Glutamatergic neuron (in vitro differentiated cells): ENCODE measurements around the gene CLASP2. TPM values are rescaled to one million over a fixed set of nuclear protein-coding genes. Genes with fewer than 3 reads are reported as not detected.

Source experiments
- DNase-seq: peaks from one replicate; pipeline ENCODE4 v3.0.0; 2022
- H3K27ac Mint-ChIP-seq: one replicate; pipeline ENCODE4 v1.8.0; 2020; ENCODE audit warnings: mild to moderate bottlenecking, mixed read lengths, inconsistent platforms; ENCODE audit not compliant: unreplicated experiment
- H3K27me3 Mint-ChIP-seq: one replicate; pipeline ENCODE4 v1.8.0; 2020; ENCODE audit warnings: mild to moderate bottlenecking, moderate library complexity, mixed read lengths, inconsistent platforms; ENCODE audit not compliant: unreplicated experiment
- H3K36me3 Mint-ChIP-seq: one replicate; pipeline ENCODE4 v1.8.0; 2020; ENCODE audit warnings: mild to moderate bottlenecking, mixed read lengths, inconsistent platforms; ENCODE audit not compliant: unreplicated experiment
- H3K4me1 Mint-ChIP-seq: one replicate; pipeline ENCODE4 v1.8.0; 2020; ENCODE audit warnings: mild to moderate bottlenecking, low read depth, mixed read lengths, inconsistent platforms; ENCODE audit not compliant: unreplicated experiment
- H3K4me3 Mint-ChIP-seq: one replicate; pipeline ENCODE4 v1.8.0; 2020; ENCODE audit warnings: mild to moderate bottlenecking, mixed read lengths, inconsistent platforms; ENCODE audit not compliant: unreplicated experiment
- H3K9me3 Mint-ChIP-seq: one replicate; pipeline ENCODE4 v1.8.0; 2020; ENCODE audit warnings: mild to moderate bottlenecking, moderate library complexity, mixed read lengths, inconsistent platforms; ENCODE audit not compliant: unreplicated experiment
- total RNA-seq: library from RNA; stranded (reverse); fragmentation: NEBNext Ultra II Directional; extraction: Animal tissue kit (Norgen Biotek cat#: 25700); gene quantifications from one replicate; pipeline ENCODE4 v1.2.1, GENCODE V29; 2021; ENCODE audit not compliant: unreplicated experiment
- TF ChIP-seq, protein P1 (sequence below): fragments of 200-600 bp; sonication (generic); IDR thresholded peaks from one replicate; pipeline ENCODE4 v1.5.0; 2021; ENCODE audit not compliant: partially characterized antibody, unreplicated experiment

CLASP2 gene
- total RNA-seq, 1 donor from 2014 or later = 384 TPM

DNA sequence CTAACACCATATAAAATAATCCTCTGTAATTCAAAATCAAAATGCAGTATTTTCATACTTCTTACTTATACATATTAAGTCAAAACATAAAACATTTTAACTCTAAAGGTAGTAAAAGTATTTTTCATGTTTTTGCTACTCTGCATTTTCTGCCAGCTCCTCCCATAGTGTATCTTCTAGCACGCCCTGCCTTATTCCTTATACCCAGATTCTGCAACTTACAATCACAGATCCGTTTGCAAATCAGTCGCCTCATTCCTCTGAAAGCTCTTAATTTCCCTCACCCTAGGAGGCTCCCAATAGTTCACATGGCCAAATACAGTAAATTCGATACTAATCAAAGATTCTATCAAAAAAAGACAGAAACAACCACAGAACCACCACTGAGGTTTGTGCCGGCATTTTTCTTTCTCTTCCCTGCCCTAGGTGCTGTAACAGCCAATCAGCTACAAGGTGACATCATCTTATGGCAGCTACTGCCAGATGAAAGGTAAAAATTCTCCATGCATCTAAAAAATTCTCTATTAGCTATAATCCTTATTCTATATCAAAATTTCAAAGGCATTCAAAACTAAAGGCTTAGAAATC is 72.9 kb downstream of the CLASP2 start:
- Mint-ChIP-seq H3K4me1 (peaks cover 4% of the 10 kb centered on the region), H3K4me3 (peak overlapping the region; percentile 94), H3K27ac (peak overlapping the region; percentile 99), H3K9me3 (peaks cover 7% of the 10 kb centered on the region), H3K27me3 (peaks cover 6% of the 10 kb centered on the region), H3K36me3 (no peaks in the 10 kb centered on the region)
- TF ChIP-seq, protein P1, sequence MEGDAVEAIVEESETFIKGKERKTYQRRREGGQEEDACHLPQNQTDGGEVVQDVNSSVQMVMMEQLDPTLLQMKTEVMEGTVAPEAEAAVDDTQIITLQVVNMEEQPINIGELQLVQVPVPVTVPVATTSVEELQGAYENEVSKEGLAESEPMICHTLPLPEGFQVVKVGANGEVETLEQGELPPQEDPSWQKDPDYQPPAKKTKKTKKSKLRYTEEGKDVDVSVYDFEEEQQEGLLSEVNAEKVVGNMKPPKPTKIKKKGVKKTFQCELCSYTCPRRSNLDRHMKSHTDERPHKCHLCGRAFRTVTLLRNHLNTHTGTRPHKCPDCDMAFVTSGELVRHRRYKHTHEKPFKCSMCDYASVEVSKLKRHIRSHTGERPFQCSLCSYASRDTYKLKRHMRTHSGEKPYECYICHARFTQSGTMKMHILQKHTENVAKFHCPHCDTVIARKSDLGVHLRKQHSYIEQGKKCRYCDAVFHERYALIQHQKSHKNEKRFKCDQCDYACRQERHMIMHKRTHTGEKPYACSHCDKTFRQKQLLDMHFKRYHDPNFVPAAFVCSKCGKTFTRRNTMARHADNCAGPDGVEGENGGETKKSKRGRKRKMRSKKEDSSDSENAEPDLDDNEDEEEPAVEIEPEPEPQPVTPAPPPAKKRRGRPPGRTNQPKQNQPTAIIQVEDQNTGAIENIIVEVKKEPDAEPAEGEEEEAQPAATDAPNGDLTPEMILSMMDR = no peak
- DNase-seq = no peak

GRCh38 chr3:33644582-33644981 is 73.5 kb downstream of the CLASP2 start:
- H3K4me1 Mint-ChIP-seq = peaks cover 4% of the 10 kb centered on the region
- no peak for DNase-seq
- peak overlapping the region; percentile 89 for H3K4me3 Mint-ChIP-seq
- H3K36me3 Mint-ChIP-seq = no peaks in the 10 kb centered on the region
- peaks cover 7% of the 10 kb centered on the region for H3K9me3 Mint-ChIP-seq
- H3K27ac Mint-ChIP-seq = peak overlapping the region; percentile 89
- H3K27me3 Mint-ChIP-seq = peaks cover 6% of the 10 kb centered on the region
- TF ChIP-seq, protein P1 = no peak

- TF ChIP-seq, protein P1 = no peak
- peaks cover 7% of the 10 kb centered on the region for H3K9me3 Mint-ChIP-seq
- no peak overlapping the region for H3K27ac Mint-ChIP-seq
- peaks cover 6% of the 10 kb centered on the region for H3K27me3 Mint-ChIP-seq
- H3K4me1 Mint-ChIP-seq = peaks cover 6% of the 10 kb centered on the region
- no peaks in the 10 kb centered on the region for H3K36me3 Mint-ChIP-seq
- DNase-seq = no peak
- peak overlapping the region; percentile 82 for H3K4me3 Mint-ChIP-seq
These were observed 75.2 kb downstream of the CLASP2 start for GRCh38 chr3:33642806-33643205.

DNA sequence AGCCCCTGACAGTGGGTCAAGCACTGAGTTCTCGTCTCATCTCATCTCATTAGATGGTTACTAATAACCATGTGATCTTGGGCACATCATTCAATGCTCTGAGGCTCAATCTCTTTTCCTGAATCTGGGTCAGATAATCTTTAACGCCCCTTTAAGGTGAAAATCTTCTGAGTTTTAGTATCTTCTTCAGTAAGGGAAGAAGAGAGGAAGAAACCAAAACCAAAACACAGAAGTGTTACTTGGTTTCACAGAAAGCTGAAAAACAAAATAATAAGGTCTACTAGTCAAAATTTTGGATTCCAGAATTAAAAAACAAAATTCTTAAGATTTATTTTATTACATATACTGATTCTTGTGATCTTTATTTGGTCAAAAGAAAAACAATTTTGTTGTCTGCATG is 78.2 kb downstream of the CLASP2 start:
- H3K4me1 Mint-ChIP-seq = peaks cover 4% of the 10 kb centered on the region
- no peak for DNase-seq
- H3K36me3 Mint-ChIP-seq = no peaks in the 10 kb centered on the region
- H3K27ac Mint-ChIP-seq = no peak overlapping the region
- TF ChIP-seq, protein P1 = no peak
- no peak overlapping the region for H3K4me3 Mint-ChIP-seq
- no peaks in the 10 kb centered on the region for H3K9me3 Mint-ChIP-seq
- H3K27me3 Mint-ChIP-seq = no peaks in the 10 kb centered on the region

GRCh38 chr3:33637482-33637881 is 80.6 kb downstream of the CLASP2 start:
- no peaks in the 10 kb centered on the region for H3K9me3 Mint-ChIP-seq
- H3K27ac Mint-ChIP-seq = no peak overlapping the region
- H3K27me3 Mint-ChIP-seq = no peaks in the 10 kb centered on the region
- peaks cover 6% of the 10 kb centered on the region for H3K4me1 Mint-ChIP-seq
- TF ChIP-seq, protein P1 = no peak
- H3K36me3 Mint-ChIP-seq = no peaks in the 10 kb centered on the region
- no peak overlapping the region for H3K4me3 Mint-ChIP-seq
- DNase-seq = no peak
